COLO829 (cell line): ENCODE results near the gene PRRX2.
A peak's percentile ranks its signal among the peaks of the same experiment; 100 is the strongest.

Source experiments
- DNase-seq: peaks from one replicate; pipeline ENCODE4 v3.0.0; 2012; ENCODE audit warnings: low spot score

Gene PRRX2

GRCh38 chr9:129709438-129710168 is 44.2 kb downstream of the PRRX2 start:
- no peak for DNase-seq

GRCh38 chr9:129710169-129710453 is 44.7 kb downstream of the PRRX2 start:
- no peak for DNase-seq

GRCh38 chr9:129712634-129713401 is 47.4 kb downstream of the PRRX2 start:
- DNase-seq: peak; percentile 51

- no peak for DNase-seq
These were observed 47.9 kb downstream of the PRRX2 start for GRCh38 chr9:129713402-129713679.

- no peak for DNase-seq
These were observed 49.1 kb downstream of the PRRX2 start for GRCh38 chr9:129714511-129715061.

GRCh38 chr9:129716091-129716490 is 50.6 kb downstream of the PRRX2 start:
- no peak for DNase-seq

GRCh38 chr9:129717991-129718390 is 52.5 kb downstream of the PRRX2 start:
- DNase-seq: no peak

GRCh38 chr9:129718647-129719046 is 53.2 kb downstream of the PRRX2 start:
- DNase-seq: no peak

GRCh38 chr9:129719135-129719534 is 53.7 kb downstream of the PRRX2 start:
- no peak for DNase-seq

GRCh38 chr9:129720181-129720864 is 54.9 kb downstream of the PRRX2 start:
- no peak for DNase-seq

GRCh38 chr9:129720865-129721545 is 55.6 kb downstream of the PRRX2 start:
- DNase-seq: no peak

GRCh38 chr9:129722913-129723312 is 57.5 kb downstream of the PRRX2 start:
- no peak for DNase-seq

GRCh38 chr9:129724456-129725190 is 59.2 kb downstream of the PRRX2 start:
- no peak for DNase-seq

- no peak for DNase-seq
These were observed 60.4 kb downstream of the PRRX2 start for GRCh38 chr9:129725795-129726251.

GRCh38 chr9:129726322-129727160 is 61.1 kb downstream of the PRRX2 start:
- DNase-seq: peak; percentile 89

GRCh38 chr9:129728744-129729143 is 63.3 kb downstream of the PRRX2 start:
- no peak for DNase-seq

GRCh38 chr9:129731477-129732085 is 66.1 kb downstream of the PRRX2 start:
- DNase-seq: no peak

- DNase-seq: no peak
These were observed 66.7 kb downstream of the PRRX2 start for GRCh38 chr9:129732100-129732499.

- no peak for DNase-seq
These were observed 67.6 kb downstream of the PRRX2 start for GRCh38 chr9:129732946-129733631.

GRCh38 chr9:129733632-129733953 is 68.1 kb downstream of the PRRX2 start:
- DNase-seq: no peak
